ENCODE measurements around the gene IGSF10. TPM values are rescaled to one million over a fixed set of nuclear protein-coding genes. Genes with fewer than 3 reads are reported as not detected.

IGSF10 gene
- total RNA-seq, 1 donor from 2014 or later = 1.6 TPM

GRCh38 chr3:151480492-151480891, 19.6 kb upstream of the IGSF10 start:
- Mint-ChIP-seq H3K27me3 (no peaks in the 10 kb centered on the region), H3K4me3 (ENCODE audit: low read depth) (no peak overlapping the region), H3K9me3 (ENCODE audit: low read depth) (peaks cover 6% of the 10 kb centered on the region), H3K27ac (no peak overlapping the region), H3K36me3 (ENCODE audit: insufficient read depth) (no peaks in the 10 kb centered on the region), H3K4me1 (ENCODE audit: low read depth) (peaks cover 14% of the 10 kb centered on the region)
- DNase-seq (ENCODE audit: low spot score, unreplicated experiment) = no peak
- TF ChIP-seq CTCF (IDR thresholded peaks at IDR 0.05; ENCODE audit: unreplicated experiment) = no peak

- DNase-seq (ENCODE audit: low spot score, unreplicated experiment) = no peak
- no peak for TF ChIP-seq CTCF (IDR thresholded peaks at IDR 0.05; ENCODE audit: unreplicated experiment)
These were observed 18.6 kb upstream of the IGSF10 start for GRCh38 chr3:151479452-151479851.

GRCh38 chr3:151478335-151478697, 17.5 kb upstream of the IGSF10 start:
- H3K27ac Mint-ChIP-seq = no peak overlapping the region
- DNase-seq (ENCODE audit: low spot score, unreplicated experiment) = no peak
- H3K9me3 Mint-ChIP-seq (ENCODE audit: low read depth) = peaks cover 6% of the 10 kb centered on the region
- H3K4me1 Mint-ChIP-seq (ENCODE audit: low read depth) = peaks cover 14% of the 10 kb centered on the region
- no peaks in the 10 kb centered on the region for H3K27me3 Mint-ChIP-seq
- no peak overlapping the region for H3K4me3 Mint-ChIP-seq (ENCODE audit: low read depth)
- H3K36me3 Mint-ChIP-seq (ENCODE audit: insufficient read depth) = no peaks in the 10 kb centered on the region
- TF ChIP-seq CTCF (IDR thresholded peaks at IDR 0.05; ENCODE audit: unreplicated experiment) = no peak

More at GRCh38 chr3:151479452-151479851, 18.6 kb upstream of the IGSF10 start:
- H3K27ac Mint-ChIP-seq = no peak overlapping the region
- H3K9me3 Mint-ChIP-seq (ENCODE audit: low read depth) = peaks cover 6% of the 10 kb centered on the region
- H3K27me3 Mint-ChIP-seq = no peaks in the 10 kb centered on the region
- H3K4me1 Mint-ChIP-seq (ENCODE audit: low read depth) = peaks cover 14% of the 10 kb centered on the region
- H3K4me3 Mint-ChIP-seq (ENCODE audit: low read depth) = no peak overlapping the region
- H3K36me3 Mint-ChIP-seq (ENCODE audit: insufficient read depth) = no peaks in the 10 kb centered on the region

GRCh38 chr3:151477591-151478334, 16.9 kb upstream of the IGSF10 start:
- H3K4me1 Mint-ChIP-seq (ENCODE audit: low read depth) = peaks cover 14% of the 10 kb centered on the region
- H3K4me3 Mint-ChIP-seq (ENCODE audit: low read depth) = no peak overlapping the region
- no peaks in the 10 kb centered on the region for H3K36me3 Mint-ChIP-seq (ENCODE audit: insufficient read depth)
- no peak for TF ChIP-seq CTCF (IDR thresholded peaks at IDR 0.05; ENCODE audit: unreplicated experiment)
- no peak for DNase-seq (ENCODE audit: low spot score, unreplicated experiment)
- H3K9me3 Mint-ChIP-seq (ENCODE audit: low read depth) = peaks cover 6% of the 10 kb centered on the region
- H3K27ac Mint-ChIP-seq = peak overlapping the region; percentile 18
- H3K27me3 Mint-ChIP-seq = no peaks in the 10 kb centered on the region

- Mint-ChIP-seq H3K27ac (no peak overlapping the region), H3K4me3 (ENCODE audit: low read depth) (no peak overlapping the region), H3K36me3 (ENCODE audit: insufficient read depth) (no peaks in the 10 kb centered on the region), H3K9me3 (ENCODE audit: low read depth) (no peaks in the 10 kb centered on the region), H3K27me3 (no peaks in the 10 kb centered on the region), H3K4me1 (ENCODE audit: low read depth) (peaks cover 14% of the 10 kb centered on the region)
- DNase-seq (ENCODE audit: low spot score, unreplicated experiment) = no peak
- TF ChIP-seq CTCF (IDR thresholded peaks at IDR 0.05; ENCODE audit: unreplicated experiment) = no peak
These were observed 15.6 kb upstream of the IGSF10 start for GRCh38 chr3:151476344-151477018.

All from progenitor cell of endocrine pancreas (in vitro differentiated cells).